SH-SY5Y (cell line): ENCODE measurements around the gene PDRG1.

Source experiments
- GATA2 ChIP-seq: IDR thresholded peaks from 2 replicates; pipeline ENCODE4 v1.6.1; 2011; ENCODE audit warnings: mild to moderate bottlenecking, low read depth, low read length
- GATA3 ChIP-seq: IDR thresholded peaks from 2 replicates; pipeline ENCODE4 v1.6.1; 2011; ENCODE audit warnings: low read depth, mild to moderate bottlenecking, low read length, moderate library complexity

GRCh38 chr20:31934968-31935764 is 16.7 kb downstream of the PDRG1 start:
- TF ChIP-seq GATA3 = no peak
- no peak for TF ChIP-seq GATA2
